Aorta (tissue), 5 donors: ENCODE results near the gene KIAA1958. TPM values are rescaled to one million over a fixed set of nuclear protein-coding genes. Genes with fewer than 3 reads are reported as not detected.

Source experiments
- ATAC-seq: fragments of 200-7000 bp; cut with Tn5 transposase; one replicate; pipeline ENCODE4 v1.9.1; 2022; ENCODE audit warnings: moderate library complexity; ENCODE audit not compliant: low FRiP score
- DNase-seq, 2 donors: peaks; one replicate each; pipeline ENCODE4 v3.0.0-alpha.2; 2020
- H3K27ac ChIP-seq, 2 donors: one replicate each; pipeline ENCODE4 v1.5.1; 2013; ENCODE audit warnings: low read length in 2 of 2, mild to moderate bottlenecking in 2 of 2, moderate library complexity in 2 of 2, control low read depth in 1 of 2, inconsistent platforms in 1 of 2, low read depth in 1 of 2
- H3K27me3 ChIP-seq, 2 donors: one replicate each; pipeline ENCODE4 v1.6.1; 2013; ENCODE audit warnings: control low read depth in 1 of 2, low read length in 1 of 2, mild to moderate bottlenecking in 1 of 2, moderate library complexity in 1 of 2; ENCODE audit not compliant: insufficient read depth in 2 of 2, control insufficient read depth in 1 of 2
- H3K36me3 ChIP-seq, 2 donors: one replicate each; pipeline ENCODE4 v1.6.1; 2013; ENCODE audit warnings: control low read depth in 1 of 2, low read length in 1 of 2, mild to moderate bottlenecking in 1 of 2; ENCODE audit not compliant: insufficient read depth in 2 of 2, control insufficient read depth in 1 of 2
- H3K4me1 ChIP-seq, 2 donors: one replicate each; pipeline ENCODE4 v1.6.1; 2013; ENCODE audit warnings: low read length in 2 of 2, control low read depth in 1 of 2, mild to moderate bottlenecking in 1 of 2, moderate library complexity in 1 of 2; ENCODE audit not compliant: insufficient read depth in 2 of 2, control insufficient read depth in 1 of 2
- H3K4me3 ChIP-seq, 2 donors: one replicate each; pipeline ENCODE4 v1.5.1; 2013; ENCODE audit warnings: low read length in 2 of 2, control low read depth in 1 of 2, mild to moderate bottlenecking in 1 of 2
- H3K9me3 ChIP-seq: one replicate; pipeline ENCODE4 v1.6.1; 2013; ENCODE audit warnings: mild to moderate bottlenecking, low read length; ENCODE audit not compliant: control insufficient read depth
- WGBS, 2 donors: extraction: QIAGEN DNeasy Blood & Tissue Kit; methylation state at CpG; one replicate each; pipeline ENCODE4 v1.1.7; 2013; 5-methylcytosine and 5-hydroxymethylcytosine counted together
- intact Hi-C, 2 donors: fragments of 100-400 bp; cut with DNase I; formaldehyde crosslinking; loops; one replicate each; pipeline versions ENCODE4 v1.14.2 to v1.15.0; 2022
- polyA plus RNA-seq, 2 donors: library from polyadenylated mRNA; stranded (reverse); fragments of 200-250 nt; gene quantifications; one replicate each; pipeline ENCODE4 v1.2.3, GENCODE V29; 2013
- total RNA-seq, 2 donors: library from RNA; stranded (reverse); fragmentation: NEBNext Ultra II Directional; extraction: Animal tissue kit (Norgen Biotek cat#: 25700); gene quantifications; one replicate each; pipeline ENCODE4 v1.2.1, GENCODE V29; 2021
- donor health status: healthy with polysubstance abuse.
- donor health status: Bipolar disorder and iron deficiency.
- donor health status: DM: no; HTN: no; CAD: no.
- donor health status: DM: no; HTN: no; CAD: no.
- donor health status: DM: yes; HTN: yes; CAD: no.

KIAA1958 gene
- total and polyA plus RNA-seq, 4 donors, result 1.0 to 7.9 (median 3.9) TPM

GRCh38 chr9:112484607-112485006, 2.0 kb upstream of the KIAA1958 start:
- Histone ChIP-seq H3K4me1 (no peaks in the 10 kb centered on the region), H3K9me3 (no peaks in the 10 kb centered on the region), H3K27me3 (no peaks in the 10 kb centered on the region), H3K27ac (no peak overlapping the region), H3K4me3 (no peak overlapping the region), H3K36me3 (no peaks in the 10 kb centered on the region)
- intact Hi-C loops, result no loop called here
- DNase-seq (no peak), ATAC-seq (no peak)
- 85 to 91% methylated on average over 2 of the region's 2 CpGs for WGBS, 2 donors

GRCh38 chr9:112485574-112485973, 1.1 kb upstream of the KIAA1958 start:
- no peaks in the 10 kb centered on the region for H3K9me3 ChIP-seq
- no peak overlapping the region for H3K27ac ChIP-seq
- H3K27me3 ChIP-seq, result no peaks in the 10 kb centered on the region
- no peaks in the 10 kb centered on the region for H3K36me3 ChIP-seq
- no peak overlapping the region for H3K4me3 ChIP-seq
- no peak for DNase-seq
- WGBS, 2 donors, result 82 to 85% methylated on average over 3 of the region's 3 CpGs
- peaks cover 0 to 2% of the 10 kb centered on the region in 2 donors for H3K4me1 ChIP-seq
- intact Hi-C loops, result no loop called here
- ATAC-seq, result no peak

GRCh38 chr9:112487008-112487798, 576 bp downstream of the KIAA1958 start:
- intact Hi-C loops, result loop anchor here in 1 of 2 donors (2.0 kb wide), 1 partner anchor 108 kb away; no protein-coding TSS in a partner anchor
- DNase-seq (peak; percentile 74 to 90), ATAC-seq (peak; percentile 41)
- Histone ChIP-seq H3K36me3 (no peaks in the 10 kb centered on the region), H3K4me3 (peak overlapping the region; percentile 92 to 93), H3K27ac (peak overlapping the region in 1 of 2 donors; percentile 23), H3K27me3 (no peaks in the 10 kb centered on the region), H3K9me3 (no peaks in the 10 kb centered on the region), H3K4me1 (peaks cover 0 to 2% of the 10 kb centered on the region in 2 donors)
- WGBS, 2 donors, result 0 to 1% methylated on average over 42 to 80 of the region's 80 CpGs

GRCh38 chr9:112487799-112488340, 1.2 kb downstream of the KIAA1958 start:
- peaks cover 0 to 2% of the 10 kb centered on the region in 2 donors for H3K4me1 ChIP-seq
- H3K4me3 ChIP-seq, result peak overlapping the region; percentile 92 to 93
- no peaks in the 10 kb centered on the region for H3K36me3 ChIP-seq
- no peaks in the 10 kb centered on the region for H3K27me3 ChIP-seq
- ATAC-seq (no peak), DNase-seq (no peak)
- no peak overlapping the region for H3K27ac ChIP-seq
- 8 to 19% methylated on average over 11 of the region's 11 CpGs for WGBS, 2 donors
- no peaks in the 10 kb centered on the region for H3K9me3 ChIP-seq
- intact Hi-C loops, result loop anchor here in 1 of 2 donors (2.0 kb wide), 1 partner anchor 109 kb away; no protein-coding TSS in a partner anchor

- WGBS, 2 donors, result 64 to 74% methylated on average over 5 of the region's 5 CpGs
- no peak for DNase-seq
- Histone ChIP-seq H3K36me3 (no peaks in the 10 kb centered on the region), H3K4me3 (no peak overlapping the region), H3K9me3 (no peaks in the 10 kb centered on the region), H3K27ac (no peak overlapping the region), H3K27me3 (no peaks in the 10 kb centered on the region), H3K4me1 (peaks cover 2 to 3% of the 10 kb centered on the region in 2 donors)
- intact Hi-C loops, result no loop called here
- no peak for ATAC-seq
Measured at GRCh38 chr9:112489039-112489546, 2.5 kb downstream of the KIAA1958 start.

- H3K27me3 ChIP-seq, result no peaks in the 10 kb centered on the region
- no peak for ATAC-seq
- DNase-seq, result no peak
- no peaks in the 10 kb centered on the region for H3K36me3 ChIP-seq
- 86 to 88% methylated on average over 4 of the region's 4 CpGs for WGBS, 2 donors
- H3K4me3 ChIP-seq, result no peak overlapping the region
- intact Hi-C loops, result loop anchor here in 1 of 2 donors (10.0 kb wide), 1 partner anchor 225 kb away; the partner anchor contains the start of gene INIP
- H3K27ac ChIP-seq, result no peak overlapping the region
- no peaks in the 10 kb centered on the region for H3K9me3 ChIP-seq
- peaks cover 2 to 3% of the 10 kb centered on the region in 2 donors for H3K4me1 ChIP-seq
Measured at GRCh38 chr9:112489876-112490666, 3.4 kb downstream of the KIAA1958 start.

- WGBS, 2 donors, result 93 to 94% methylated on average over 1 of the region's 1 CpG
- peaks cover 2 to 3% of the 10 kb centered on the region in 2 donors for H3K4me1 ChIP-seq
- intact Hi-C loops, result loop anchor here in 1 of 2 donors (10.0 kb wide), 1 partner anchor 221 kb away; the partner anchor contains the start of gene INIP
- ATAC-seq, result no peak
- H3K4me3 ChIP-seq, result no peak overlapping the region
- no peak overlapping the region for H3K27ac ChIP-seq
- no peaks in the 10 kb centered on the region for H3K36me3 ChIP-seq
- no peaks in the 10 kb centered on the region for H3K9me3 ChIP-seq
- no peaks in the 10 kb centered on the region for H3K27me3 ChIP-seq
- DNase-seq, result no peak
Measured at GRCh38 chr9:112493393-112494137, 6.9 kb downstream of the KIAA1958 start.

- H3K27me3 ChIP-seq, result no peaks in the 10 kb centered on the region
- peaks cover 2 to 3% of the 10 kb centered on the region in 2 donors for H3K4me1 ChIP-seq
- H3K4me3 ChIP-seq, result no peak overlapping the region
- ATAC-seq, result no peak
- H3K9me3 ChIP-seq, result no peaks in the 10 kb centered on the region
- intact Hi-C loops, result loop anchor here in 1 of 2 donors (10.0 kb wide), 1 partner anchor 221 kb away; the partner anchor contains the start of gene INIP
- WGBS, 2 donors, result 98 to 100% methylated on average over 1 of the region's 1 CpG
- H3K36me3 ChIP-seq, result no peaks in the 10 kb centered on the region
- no peak overlapping the region for H3K27ac ChIP-seq
- no peak for DNase-seq
Measured at GRCh38 chr9:112494153-112494552, 7.5 kb downstream of the KIAA1958 start.
